CD4-positive, alpha-beta T cell (primary cell): ENCODE data around the gene NMD3. TPM values are rescaled to one million over a fixed set of nuclear protein-coding genes. Genes with fewer than 3 reads are reported as not detected.
A peak's percentile ranks its signal among the peaks of the same experiment; 100 is the strongest.

ENCODE experiments used
- ATAC-seq: fragments of 200-7000 bp; cut with Tn5 transposase; one replicate; pipeline ENCODE4 v1.10.0; 2022; ENCODE audit warnings: mild to moderate bottlenecking; ENCODE audit not compliant: poor library complexity
- CTCF ChIA-PET: fragments of 350-600 bp; sonication (Branson Sonifier 250); formaldehyde crosslinking; loops from one replicate; lab custom pipeline; 2021; ENCODE audit warnings: antibody characterized with exemption, inconsistent platforms; lab: Charles Lee
- POLR2A ChIA-PET: fragments of 350-600 bp; sonication (Branson Sonifier 250); formaldehyde crosslinking; loops from one replicate; lab custom pipeline; 2021; ENCODE audit warnings: antibody characterized with exemption, inconsistent platforms; lab: Charles Lee
- DNase-seq, 14 experiments: peaks; one replicate each; pipeline ENCODE4 v3.0.0-alpha.2; 2013 to 2020; ENCODE audit warnings: mixed read lengths in 2 of 14
- H3K27ac ChIP-seq, 2 donors: one replicate each; pipeline versions ENCODE4 v1.5.1 to v1.7.0; 2013; ENCODE audit warnings: low read length in 2 of 2, low read depth in 1 of 2, mild to moderate bottlenecking in 1 of 2
- H3K27me3 ChIP-seq, 2 experiments: 1 replicate in 1 of 2; 2 replicates in 1 of 2; pipeline versions ENCODE4 v1.6.1 to v1.7.0; 2013; ENCODE audit warnings: low read length in 2 of 2, control low read depth in 1 of 2, mild to moderate bottlenecking in 1 of 2, moderate library complexity in 1 of 2; ENCODE audit not compliant: insufficient read depth in 2 of 2, control insufficient read depth in 1 of 2
- H3K36me3 ChIP-seq: one replicate; pipeline ENCODE4 v1.6.1; 2013; ENCODE audit warnings: low read length, control low read depth; ENCODE audit not compliant: insufficient read depth
- H3K4me1 ChIP-seq: one replicate; pipeline ENCODE4 v1.6.1; 2013; ENCODE audit warnings: low read length, control low read depth; ENCODE audit not compliant: insufficient read depth
- H3K4me3 ChIP-seq: one replicate; pipeline ENCODE4 v1.5.1; 2013; ENCODE audit warnings: mild to moderate bottlenecking, low read length, moderate library complexity
- H3K9me3 ChIP-seq, 2 experiments: 1 replicate in 1 of 2; 2 replicates in 1 of 2; pipeline versions ENCODE4 v1.6.1 to v1.7.0; 2013; ENCODE audit warnings: low read length in 2 of 2, mild to moderate bottlenecking in 2 of 2, control low read depth in 1 of 2, moderate library complexity in 1 of 2; ENCODE audit not compliant: control insufficient read depth in 1 of 2, insufficient read depth in 1 of 2
- H3K27ac Mint-ChIP-seq: one replicate; pipeline ENCODE4 v1.8.0; 2020; ENCODE audit warnings: mixed read lengths
- H3K27me3 Mint-ChIP-seq: one replicate; pipeline ENCODE4 v1.8.0; 2021; ENCODE audit warnings: mixed read lengths
- H3K36me3 Mint-ChIP-seq: one replicate; pipeline ENCODE4 v1.8.0; 2021; ENCODE audit warnings: low read depth, mixed read lengths
- H3K4me1 Mint-ChIP-seq: one replicate; pipeline ENCODE4 v1.8.0; 2021; ENCODE audit warnings: low read depth, mixed read lengths
- H3K4me3 Mint-ChIP-seq: one replicate; pipeline ENCODE4 v1.8.0; 2020; ENCODE audit warnings: mild to moderate bottlenecking, mixed read lengths
- H3K9me3 Mint-ChIP-seq: one replicate; pipeline ENCODE4 v1.8.0; 2020; ENCODE audit warnings: mixed read lengths
- intact Hi-C, 2 experiments: fragments of 100-400 bp; cut with DNase I in 1 of 2; cut with micrococcal nuclease in 1 of 2; formaldehyde crosslinking; loops; one replicate each; pipeline versions ENCODE4 v1.15.1 to v1.9.0; 2023 to 2025; cut with DNase I, micrococcal nuclease
- total RNA-seq, 174 experiments: library from RNA in 2 of 174; stranded (reverse) in 2 of 174; gene quantifications; one replicate each; pipeline ENCODE4 v1.2.3 and lab custom pipeline; 2021 to 2026
- TF ChIP-seq, protein P1 (sequence below): fragments of 200-600 bp; IDR thresholded peaks from one replicate; pipeline ENCODE4 v1.8.0; 2022; ENCODE audit warnings: antibody characterized with exemption, mild to moderate bottlenecking

NMD3 gene
- total RNA-seq, 2 experiments from 2014 or later: 58.4 to 60.1 TPM

DNA sequence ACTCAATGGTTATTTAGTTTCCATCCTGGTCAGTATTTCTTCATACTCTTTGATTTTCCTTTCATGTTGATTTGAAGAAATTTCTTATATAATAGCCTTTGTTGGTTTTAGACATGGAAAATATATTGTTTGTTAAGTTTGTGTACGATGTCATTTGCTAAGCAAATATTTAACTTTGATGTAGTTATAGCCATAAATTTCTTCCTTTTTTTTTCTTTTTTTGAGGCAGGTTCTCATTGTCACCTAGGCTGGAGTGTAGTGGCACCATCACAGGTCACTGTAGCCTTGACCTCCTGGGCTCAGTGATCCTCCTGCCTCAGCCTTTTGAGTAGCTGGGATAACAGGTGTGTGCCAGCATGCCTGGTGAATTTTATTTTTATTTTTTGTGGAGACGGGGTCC, 51.4 kb downstream of the NMD3 start:
- Mint-ChIP-seq H3K27me3 (no peaks in the 10 kb centered on the region), H3K36me3 (peaks cover 14% of the 10 kb centered on the region), H3K9me3 (peaks cover 5% of the 10 kb centered on the region), H3K4me3 (no peak overlapping the region), H3K4me1 (peaks cover 10% of the 10 kb centered on the region), H3K27ac (no peak overlapping the region)
- DNase-seq: no peak
- Histone ChIP-seq H3K36me3 (no peaks in the 10 kb centered on the region), H3K9me3 (peaks cover 5% of the 10 kb centered on the region in 2 experiments), H3K27me3 (no peaks in the 10 kb centered on the region), H3K27ac (no peak overlapping the region), H3K4me3 (no peak overlapping the region), H3K4me1 (no peaks in the 10 kb centered on the region)
- TF ChIP-seq, protein P1, sequence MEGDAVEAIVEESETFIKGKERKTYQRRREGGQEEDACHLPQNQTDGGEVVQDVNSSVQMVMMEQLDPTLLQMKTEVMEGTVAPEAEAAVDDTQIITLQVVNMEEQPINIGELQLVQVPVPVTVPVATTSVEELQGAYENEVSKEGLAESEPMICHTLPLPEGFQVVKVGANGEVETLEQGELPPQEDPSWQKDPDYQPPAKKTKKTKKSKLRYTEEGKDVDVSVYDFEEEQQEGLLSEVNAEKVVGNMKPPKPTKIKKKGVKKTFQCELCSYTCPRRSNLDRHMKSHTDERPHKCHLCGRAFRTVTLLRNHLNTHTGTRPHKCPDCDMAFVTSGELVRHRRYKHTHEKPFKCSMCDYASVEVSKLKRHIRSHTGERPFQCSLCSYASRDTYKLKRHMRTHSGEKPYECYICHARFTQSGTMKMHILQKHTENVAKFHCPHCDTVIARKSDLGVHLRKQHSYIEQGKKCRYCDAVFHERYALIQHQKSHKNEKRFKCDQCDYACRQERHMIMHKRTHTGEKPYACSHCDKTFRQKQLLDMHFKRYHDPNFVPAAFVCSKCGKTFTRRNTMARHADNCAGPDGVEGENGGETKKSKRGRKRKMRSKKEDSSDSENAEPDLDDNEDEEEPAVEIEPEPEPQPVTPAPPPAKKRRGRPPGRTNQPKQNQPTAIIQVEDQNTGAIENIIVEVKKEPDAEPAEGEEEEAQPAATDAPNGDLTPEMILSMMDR: no peak
- CTCF ChIA-PET: no interaction called here
- intact Hi-C loops: loop anchor here (10.0 kb wide), 2 partner anchors 178 to 568 kb away; no protein-coding TSS in a partner anchor
- ATAC-seq: no peak
- POLR2A ChIA-PET: no interaction called here

DNA sequence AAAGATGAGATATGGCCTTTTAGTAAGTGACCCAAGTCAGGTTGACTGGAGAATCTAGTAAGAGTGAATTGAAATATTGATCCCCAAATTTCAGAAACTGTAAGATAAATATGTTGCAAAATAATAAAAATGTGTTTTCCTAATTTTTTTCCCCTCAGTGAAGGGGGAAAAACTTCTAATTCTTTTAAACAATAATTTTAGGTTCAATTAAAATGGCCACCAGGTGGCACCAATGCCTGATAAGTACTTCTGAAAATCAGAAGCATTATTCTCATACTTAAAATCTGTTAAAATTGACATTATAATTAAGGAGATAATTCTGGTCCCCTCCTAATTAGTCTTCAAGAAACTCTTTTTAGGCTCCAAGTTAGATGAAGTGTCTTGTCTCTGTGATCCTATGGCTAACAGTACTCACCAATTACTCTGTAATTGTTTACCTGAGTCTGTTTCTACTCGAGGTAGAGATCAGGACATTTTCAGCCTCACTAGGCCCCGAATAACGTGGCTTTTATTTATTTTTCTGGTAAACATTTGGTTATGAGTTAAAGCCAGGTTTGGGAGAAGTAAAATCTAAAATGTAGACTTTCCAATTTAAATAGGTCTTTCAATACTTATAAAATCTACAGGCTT, 52.6 kb downstream of the NMD3 start:
- CTCF ChIA-PET: interaction anchor here (0.8 to 1.6 kb wide), 4 partner anchors 14 to 134 kb away, joined by 3 to 8 read pairs (median 4); no protein-coding TSS in a partner anchor
- peak in 9 of 14 experiments; percentile 5 to 69 (median 16) for DNase-seq
- no peaks in the 10 kb centered on the region for H3K4me1 ChIP-seq
- Mint-ChIP-seq H3K36me3 (peaks cover 21% of the 10 kb centered on the region), H3K27me3 (no peaks in the 10 kb centered on the region), H3K4me1 (peaks cover 10% of the 10 kb centered on the region), H3K27ac (no peak overlapping the region), H3K4me3 (no peak overlapping the region), H3K9me3 (peaks cover 9% of the 10 kb centered on the region)
- no peak overlapping the region for H3K27ac ChIP-seq
- TF ChIP-seq, protein P1: peak; percentile 88
- POLR2A ChIA-PET: no interaction called here
- H3K27me3 ChIP-seq: no peaks in the 10 kb centered on the region
- H3K4me3 ChIP-seq: no peak overlapping the region
- intact Hi-C loops: loop anchor here (1.0 to 10.0 kb wide), 6 partner anchors 136 to 569 kb away; no protein-coding TSS in a partner anchor
- H3K36me3 ChIP-seq: no peaks in the 10 kb centered on the region
- H3K9me3 ChIP-seq: peaks cover 10 to 15% of the 10 kb centered on the region in 2 experiments
- no peak for ATAC-seq

DNA sequence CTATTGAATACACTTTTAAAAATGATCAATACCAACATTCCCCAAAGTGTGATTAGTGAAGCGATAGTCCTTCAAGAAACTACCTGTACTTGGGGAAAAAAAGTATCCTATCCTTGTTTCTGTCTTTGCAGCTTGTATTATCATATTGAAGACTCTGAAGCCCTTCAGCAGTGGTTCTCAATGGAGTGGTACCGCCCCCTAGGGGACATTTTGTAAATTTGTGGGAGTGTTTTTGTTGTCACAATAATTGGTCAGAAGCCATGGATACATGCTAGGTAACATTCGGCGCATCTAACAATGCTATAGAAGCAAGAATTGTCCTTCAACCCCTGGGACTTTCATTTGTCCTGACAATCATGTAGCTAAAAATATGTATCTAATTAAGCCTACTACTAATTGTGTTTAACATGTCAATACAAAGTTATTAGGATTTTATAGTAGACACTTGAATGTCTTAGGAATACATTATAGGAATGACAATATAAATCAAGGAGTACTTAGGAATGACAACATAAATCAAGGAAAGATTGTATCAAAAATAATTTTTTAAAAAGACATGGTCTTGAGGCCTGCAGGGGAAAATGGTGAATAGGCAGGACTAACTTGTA, 53.7 kb downstream of the NMD3 start:
- no peak for ATAC-seq
- TF ChIP-seq, protein P1: peak; percentile 50
- Histone ChIP-seq H3K27ac (no peak overlapping the region), H3K9me3 (peaks cover 11 to 21% of the 10 kb centered on the region in 2 experiments), H3K4me3 (no peak overlapping the region), H3K27me3 (no peaks in the 10 kb centered on the region), H3K4me1 (no peaks in the 10 kb centered on the region), H3K36me3 (no peaks in the 10 kb centered on the region)
- DNase-seq: peak in 7 of 14 experiments; percentile 2 to 66 (median 45)
- ChIA-PET POLR2A (no interaction called here), CTCF (interaction anchor here (0.7 to 1.6 kb wide), 7 partner anchors 13 to 178 kb away, joined by 3 to 8 read pairs (median 3); no protein-coding TSS in a partner anchor)
- intact Hi-C loops: loop anchor here (1.0 to 10.0 kb wide), 5 partner anchors 138 to 570 kb away; no protein-coding TSS in a partner anchor
- Mint-ChIP-seq H3K27me3 (no peaks in the 10 kb centered on the region), H3K27ac (no peak overlapping the region), H3K9me3 (peaks cover 17% of the 10 kb centered on the region), H3K4me3 (no peak overlapping the region), H3K36me3 (peaks cover 31% of the 10 kb centered on the region), H3K4me1 (peaks cover 10% of the 10 kb centered on the region)
